ENCODE results near the gene CDC42BPB. TPM values are rescaled to one million over a fixed set of nuclear protein-coding genes. Genes with fewer than 3 reads are reported as not detected.

CDC42BPB gene
- total RNA-seq, 1 experiment from 2014 or later, result 96.9 TPM

- peaks cover 33% of the 10 kb centered on the region for H3K36me3 Mint-ChIP-seq
- ChIA-PET POLR2A (no interaction called here), CTCF (interaction anchor here (0.6 to 1.9 kb wide), 3 partner anchors 8 to 389 kb away, joined by 3 to 5 read pairs (median 3); no protein-coding TSS in a partner anchor)
- no peaks in the 10 kb centered on the region for H3K27me3 Mint-ChIP-seq (ENCODE audit: low read depth)
- DNase-seq (ENCODE audit: low spot score) (no peak), ATAC-seq (no peak)
- H3K27ac Mint-ChIP-seq, result 0 out of 2 replicates have a peak overlapping the region, but pooled peaks have one; percentile 32
- no peaks in the 10 kb centered on the region for H3K4me1 Mint-ChIP-seq
- no peak overlapping the region for H3K4me3 Mint-ChIP-seq
- H3K9me3 Mint-ChIP-seq, result no peaks in the 10 kb centered on the region
- TF ChIP-seq E2F5 (CRISPR knock-in tag; IDR thresholded peaks at IDR 0.05) (no peak), PRRX2 (CRISPR knock-in tag; IDR thresholded peaks at IDR 0.05) (no peak), USF1 (CRISPR knock-in tag; IDR thresholded peaks at IDR 0.05) (no peak), ZNF396 (CRISPR knock-in tag; IDR thresholded peaks at IDR 0.05; ENCODE audit: borderline replicate concordance) (no peak), ZNF138 (CRISPR knock-in tag; conservative IDR thresholded peaks at IDR 0.05) (no peak), ZNF532 (CRISPR knock-in tag; IDR thresholded peaks at IDR 0.05; ENCODE audit: borderline replicate concordance) (no peak), FOXJ3 (CRISPR knock-in tag; IDR thresholded peaks at IDR 0.05; ENCODE audit: borderline replicate concordance) (no peak), NR2C2 (CRISPR knock-in tag; IDR thresholded peaks at IDR 0.05) (no peak), GRHL2 (CRISPR knock-in tag; IDR thresholded peaks at IDR 0.05; ENCODE audit: insufficient replicate concordance, severe bottlenecking) (no peak), ZNF121 (CRISPR knock-in tag; IDR thresholded peaks at IDR 0.05) (no peak), SMAD4 (CRISPR knock-in tag; IDR thresholded peaks at IDR 0.05) (no peak), ERG (CRISPR knock-in tag; IDR thresholded peaks at IDR 0.05) (no peak), ZNF512 (CRISPR knock-in tag; IDR thresholded peaks at IDR 0.05; ENCODE audit: borderline replicate concordance) (no peak), CREM (CRISPR knock-in tag; IDR thresholded peaks at IDR 0.05) (no peak), NR1H2 (CRISPR knock-in tag; IDR thresholded peaks at IDR 0.05) (no peak), ZNF232 (CRISPR knock-in tag; IDR thresholded peaks at IDR 0.05) (no peak), NFATC4 (CRISPR knock-in tag; IDR thresholded peaks at IDR 0.05) (no peak), RORB (CRISPR knock-in tag; IDR thresholded peaks at IDR 0.05) (no peak), USF2 (CRISPR knock-in tag; IDR thresholded peaks at IDR 0.05) (no peak), MAX (CRISPR knock-in tag; IDR thresholded peaks at IDR 0.05) (no peak)
These were observed 54.6 kb downstream of the CDC42BPB start for GRCh38 chr14:103002578-103003350.

Measured in WTC11 (cell line).